SH-SY5Y (cell line): Measurements from ENCODE around the gene SYN1.

ENCODE experiments used
- GATA2 ChIP-seq: IDR thresholded peaks from 2 replicates; pipeline ENCODE4 v1.6.1; 2011; ENCODE audit warnings: mild to moderate bottlenecking, low read depth, low read length
- GATA3 ChIP-seq: IDR thresholded peaks from 2 replicates; pipeline ENCODE4 v1.6.1; 2011; ENCODE audit warnings: low read depth, mild to moderate bottlenecking, low read length, moderate library complexity

GRCh38 chrX:47621851-47622250 is 2.2 kb upstream of the SYN1 start:
- TF ChIP-seq GATA2 (no peak), GATA3 (no peak)
